GM18907 (cell line): ENCODE results near the gene RHBDD2.

ENCODE experiments used
- ATAC-seq: cut with Tn5 transposase; IDR thresholded peaks from one replicate; pipeline ENCODE4 v1.9.1; 2021; ENCODE audit warnings: mild to moderate bottlenecking, moderate library complexity; ENCODE audit not compliant: unreplicated experiment

The RHBDD2 gene

GRCh38 chr7:75916259-75916658 lies 37.4 kb downstream of the RHBDD2 start:
- no peak for ATAC-seq

GRCh38 chr7:75916685-75917634 lies 38.1 kb downstream of the RHBDD2 start:
- ATAC-seq, result no peak

- ATAC-seq, result no peak
These were observed 41.8 kb downstream of the RHBDD2 start for GRCh38 chr7:75920431-75921161.

- ATAC-seq, result no peak
These were observed 42.6 kb downstream of the RHBDD2 start for GRCh38 chr7:75921479-75921878.

- ATAC-seq, result no peak
These were observed 44.3 kb downstream of the RHBDD2 start for GRCh38 chr7:75922966-75923603.

GRCh38 chr7:75924256-75924655 lies 45.4 kb downstream of the RHBDD2 start:
- ATAC-seq, result no peak

GRCh38 chr7:75924889-75925288 lies 46.1 kb downstream of the RHBDD2 start:
- no peak for ATAC-seq

- no peak for ATAC-seq
These were observed 47.0 kb downstream of the RHBDD2 start for GRCh38 chr7:75925717-75926435.

GRCh38 chr7:75928568-75928914 lies 49.7 kb downstream of the RHBDD2 start:
- peak; percentile 86 for ATAC-seq

GRCh38 chr7:75931680-75932079 lies 52.8 kb downstream of the RHBDD2 start:
- ATAC-seq, result no peak

- no peak for ATAC-seq
These were observed 59.3 kb downstream of the RHBDD2 start for GRCh38 chr7:75937958-75938786.
